AML-193 (cell line): ENCODE results near the gene NTF3.

Experiments used
- DNase-seq, 2 experiments: peaks; one replicate each; lab custom pipeline; 2025; lab: John Stamatoyannopoulos, UW

NTF3 gene

DNA sequence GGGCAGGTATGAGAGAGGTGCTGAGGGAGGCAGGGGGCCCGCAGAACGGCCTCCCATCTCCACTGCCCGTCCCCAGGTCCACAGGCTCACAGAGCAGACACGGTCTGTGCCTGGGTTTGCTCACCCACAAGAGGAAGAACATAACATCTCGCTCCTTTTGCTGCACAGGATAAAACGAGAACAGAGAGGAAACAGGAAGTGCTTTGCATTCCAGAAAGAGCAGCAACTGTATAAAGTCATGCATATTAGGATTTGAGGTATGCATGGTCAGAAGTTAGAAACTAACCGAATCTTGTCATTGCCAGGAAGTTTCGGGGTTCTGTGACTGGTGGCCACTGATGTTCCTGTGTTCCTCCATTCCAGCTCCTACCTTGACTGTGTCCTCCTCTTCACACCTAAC is 25.0 kb downstream of the NTF3 start:
- DNase-seq = peak in 1 of 2 experiments; percentile 3

DNA sequence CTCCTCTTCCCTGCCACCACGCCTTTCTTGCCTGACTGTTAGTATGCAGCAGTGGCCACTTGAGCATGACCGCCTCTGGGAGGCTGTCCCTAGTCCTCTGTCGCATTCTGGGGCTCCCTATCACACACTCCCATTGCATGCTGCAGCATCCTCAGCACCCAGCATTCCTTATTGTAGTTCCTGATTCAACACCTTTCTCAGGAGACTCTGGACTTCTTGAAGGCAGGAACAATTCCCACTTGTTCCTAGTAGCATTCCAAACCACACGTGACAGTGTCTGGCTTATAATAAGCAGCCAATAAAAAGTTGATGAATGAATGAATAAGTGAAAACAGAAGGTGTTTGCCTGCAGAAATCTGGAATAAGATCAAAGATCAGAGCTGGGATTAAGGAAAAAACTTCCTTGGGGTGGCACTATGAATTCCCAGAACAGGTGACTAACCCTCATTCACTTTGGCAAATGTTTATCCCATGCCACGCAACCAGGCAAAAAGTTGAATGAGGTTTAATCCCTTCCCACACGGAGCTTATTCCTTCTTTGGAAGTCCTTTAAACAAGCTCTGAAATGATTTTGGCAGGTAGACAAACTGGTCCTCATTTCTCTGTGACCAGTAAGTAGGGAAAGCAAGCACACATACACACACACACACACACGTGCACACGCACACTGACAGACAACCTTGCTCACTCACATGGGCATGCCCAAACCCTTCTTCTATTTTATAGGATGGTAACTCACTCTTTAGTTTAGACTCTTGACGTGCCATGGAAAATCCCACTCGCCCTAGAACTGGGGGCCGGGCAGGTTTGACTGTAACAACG is 26.5 kb downstream of the NTF3 start:
- no peak for DNase-seq

DNA sequence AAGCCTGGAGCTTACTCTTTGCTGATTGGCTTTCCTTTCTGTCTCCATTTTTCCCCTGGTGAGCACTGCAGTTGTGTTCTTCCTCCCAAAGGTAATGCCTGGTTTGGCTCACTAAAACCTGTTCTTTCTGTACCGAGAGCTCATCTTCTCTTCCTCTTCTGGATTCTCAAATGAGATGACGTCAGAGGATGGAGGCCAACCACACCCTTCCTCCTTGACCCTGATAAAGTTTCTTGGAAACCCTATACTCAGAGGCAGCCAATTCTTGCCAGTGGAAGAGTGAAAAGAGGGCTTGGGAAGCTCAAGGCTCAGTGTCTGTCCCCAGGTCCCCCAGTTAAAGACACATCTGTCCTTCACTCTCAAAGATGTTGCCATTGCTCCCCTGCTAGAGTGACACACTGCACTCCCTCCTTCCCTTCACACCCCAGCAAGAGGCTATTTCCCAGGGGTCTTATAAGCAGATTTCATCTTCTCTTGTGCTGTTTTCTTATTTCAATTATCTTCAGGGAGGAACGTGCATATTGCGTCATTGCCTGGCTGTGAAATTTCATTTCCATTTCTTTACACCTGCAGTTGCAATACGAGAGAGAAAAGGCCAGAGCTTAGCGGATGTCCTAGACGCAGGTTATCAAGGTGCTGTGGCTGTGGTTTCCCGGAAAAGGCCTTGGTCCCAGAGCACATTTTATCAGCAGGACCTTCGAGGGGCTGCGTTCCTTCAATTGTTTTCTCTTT is 27.3 kb downstream of the NTF3 start:
- no peak for DNase-seq

DNA sequence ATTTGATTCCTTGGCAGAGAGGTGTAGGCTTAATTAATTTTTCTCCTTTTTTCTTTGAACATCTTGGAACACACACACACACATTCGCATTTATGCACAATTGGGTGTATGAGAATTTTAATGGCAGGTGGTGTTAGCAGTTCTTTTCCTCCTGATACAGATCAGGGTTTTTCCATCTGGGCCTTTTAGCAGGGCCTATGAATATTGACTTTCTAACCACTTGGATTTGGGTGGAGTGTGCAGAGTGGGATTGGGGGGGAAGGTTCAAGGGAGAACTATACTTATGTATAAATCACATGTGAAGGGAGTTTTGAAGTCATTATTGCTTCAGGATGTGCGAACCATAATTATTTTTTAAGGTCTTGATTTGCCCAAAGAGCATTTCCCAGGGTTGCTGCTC is 28.9 kb downstream of the NTF3 start:
- no peak for DNase-seq

DNA sequence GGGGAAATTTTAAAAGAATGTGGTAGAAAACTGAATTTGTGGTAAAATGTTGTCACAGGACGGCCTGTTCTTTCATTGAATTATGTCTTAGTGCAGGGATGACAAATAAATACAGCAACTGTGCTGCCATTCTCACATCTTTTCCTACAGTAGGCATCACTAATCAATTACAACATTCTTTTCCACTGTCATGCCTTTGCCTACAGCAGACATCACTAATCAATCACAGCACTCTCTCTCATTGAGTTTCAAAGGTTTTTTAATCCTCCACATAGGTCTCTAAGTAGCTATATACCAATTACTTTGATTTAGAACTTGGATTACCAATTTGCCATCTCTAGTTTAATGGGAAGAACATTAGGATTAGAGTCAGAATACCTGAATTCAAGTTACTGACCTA is 30.1 kb downstream of the NTF3 start:
- no peak for DNase-seq

DNA sequence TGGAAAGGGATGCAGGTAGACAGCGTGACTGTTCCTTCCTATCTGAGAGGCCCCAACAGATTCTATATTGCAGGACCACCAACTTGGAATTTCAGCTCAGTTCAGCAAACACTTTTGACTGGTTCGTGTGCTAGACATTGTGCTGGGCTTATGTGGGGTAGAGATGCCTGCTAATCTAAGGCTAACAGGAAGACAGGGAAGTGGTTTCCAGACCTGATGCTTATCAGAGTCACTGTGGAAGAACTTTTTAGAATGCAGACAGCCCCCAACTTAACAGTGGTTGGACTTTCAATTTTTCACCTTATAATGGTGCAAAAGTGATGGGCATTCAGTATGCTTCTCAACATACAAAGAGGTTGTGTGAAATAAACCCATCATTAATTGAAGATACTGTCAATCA is 32.2 kb downstream of the NTF3 start:
- DNase-seq = no peak

DNA sequence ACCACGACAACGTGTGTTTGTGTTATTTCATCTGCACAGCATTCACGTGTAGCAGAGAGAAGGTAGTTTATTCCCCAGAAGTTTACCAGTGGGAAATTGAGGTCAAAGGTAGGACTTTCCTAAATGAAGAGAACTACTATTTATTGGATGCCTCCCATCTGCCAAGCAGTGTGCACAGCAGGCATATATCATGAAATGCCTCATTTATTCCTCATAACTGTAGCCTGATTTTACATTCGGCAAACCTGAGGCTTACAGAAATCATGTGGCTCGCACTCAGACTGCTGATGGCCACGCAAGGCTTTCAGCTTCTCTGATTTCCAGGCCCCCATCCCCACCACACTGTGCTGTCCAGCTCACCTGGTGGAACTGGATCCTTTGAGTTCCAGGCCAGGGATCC is 33.5 kb downstream of the NTF3 start:
- no peak for DNase-seq

DNA sequence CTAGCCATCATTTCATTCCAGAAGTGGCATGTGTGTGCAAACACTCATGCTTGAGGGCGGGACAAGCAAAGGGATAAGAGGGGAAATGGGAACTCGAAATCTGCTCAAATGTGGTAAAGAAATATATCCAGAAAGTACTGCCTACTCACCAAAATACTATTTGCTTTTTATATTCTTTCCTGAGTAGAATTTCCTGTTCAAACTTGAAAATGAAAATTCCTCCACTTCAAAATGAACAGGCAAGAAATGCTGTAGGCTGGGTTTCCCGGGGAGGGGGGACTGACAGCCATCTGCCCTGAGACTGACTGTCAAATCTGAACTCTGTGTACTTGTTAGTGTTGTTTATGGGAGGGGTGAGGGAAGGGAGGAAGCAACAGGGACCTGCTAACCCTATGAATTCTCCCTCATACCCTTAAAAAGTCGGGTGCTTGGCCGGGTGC is 34.6 kb downstream of the NTF3 start:
- DNase-seq = no peak

DNA sequence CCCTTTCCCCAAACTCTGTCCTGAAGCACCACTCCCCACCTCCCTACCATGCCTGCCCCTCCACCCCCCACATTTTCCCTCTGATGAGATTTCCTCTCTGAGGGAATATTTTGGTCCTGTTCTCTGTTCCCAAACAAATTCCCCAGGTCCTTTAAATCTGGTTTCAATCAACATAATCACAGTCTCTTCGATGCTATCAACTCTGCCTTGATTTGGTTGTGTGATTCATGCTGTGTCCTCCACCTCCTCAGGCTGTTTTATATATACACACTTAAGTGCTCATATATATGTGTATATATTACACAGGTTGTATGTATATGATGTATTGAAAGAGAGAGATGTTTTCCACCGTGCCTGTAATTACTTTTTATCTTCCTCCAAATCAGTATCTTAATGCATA is 36.0 kb downstream of the NTF3 start:
- no peak for DNase-seq

DNA sequence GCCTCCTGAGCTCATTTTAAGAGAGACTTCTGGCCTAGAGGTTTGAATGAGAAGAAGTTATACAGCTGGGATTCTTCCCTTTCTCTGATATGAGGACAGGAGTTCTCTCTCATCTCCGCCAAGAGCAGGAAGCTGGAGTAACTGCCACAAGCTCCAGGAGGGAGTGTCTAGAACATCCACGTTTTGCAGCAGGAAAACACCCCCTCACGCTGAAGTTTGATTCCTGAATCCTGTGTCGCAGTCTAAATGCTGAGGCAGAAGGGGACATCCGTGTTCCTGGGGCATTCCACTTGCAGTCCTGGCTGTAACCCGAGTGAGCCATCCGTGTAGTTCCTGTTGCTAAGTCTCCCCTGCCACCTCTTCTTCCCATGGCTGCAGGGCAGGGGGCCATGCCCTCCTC is 38.3 kb downstream of the NTF3 start:
- no peak for DNase-seq

DNA sequence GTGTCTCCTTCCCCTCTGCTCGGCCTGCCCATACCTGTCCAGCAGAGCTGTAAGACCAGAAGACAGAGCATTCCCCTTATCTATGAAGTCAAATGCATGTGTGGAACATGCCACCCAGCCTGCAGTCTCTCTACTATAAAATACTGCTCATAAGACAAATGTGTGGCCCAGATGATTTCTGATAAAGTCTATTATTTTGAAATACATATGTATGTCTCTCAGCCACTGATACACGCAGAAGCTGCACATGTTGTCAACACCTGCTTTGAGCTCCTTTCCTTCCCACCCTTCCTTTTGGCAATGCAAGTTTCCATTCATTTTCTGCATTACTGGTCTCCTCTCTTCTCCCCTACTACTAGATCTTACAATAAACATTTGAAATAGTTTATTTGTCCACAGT is 38.8 kb downstream of the NTF3 start:
- no peak for DNase-seq

DNA sequence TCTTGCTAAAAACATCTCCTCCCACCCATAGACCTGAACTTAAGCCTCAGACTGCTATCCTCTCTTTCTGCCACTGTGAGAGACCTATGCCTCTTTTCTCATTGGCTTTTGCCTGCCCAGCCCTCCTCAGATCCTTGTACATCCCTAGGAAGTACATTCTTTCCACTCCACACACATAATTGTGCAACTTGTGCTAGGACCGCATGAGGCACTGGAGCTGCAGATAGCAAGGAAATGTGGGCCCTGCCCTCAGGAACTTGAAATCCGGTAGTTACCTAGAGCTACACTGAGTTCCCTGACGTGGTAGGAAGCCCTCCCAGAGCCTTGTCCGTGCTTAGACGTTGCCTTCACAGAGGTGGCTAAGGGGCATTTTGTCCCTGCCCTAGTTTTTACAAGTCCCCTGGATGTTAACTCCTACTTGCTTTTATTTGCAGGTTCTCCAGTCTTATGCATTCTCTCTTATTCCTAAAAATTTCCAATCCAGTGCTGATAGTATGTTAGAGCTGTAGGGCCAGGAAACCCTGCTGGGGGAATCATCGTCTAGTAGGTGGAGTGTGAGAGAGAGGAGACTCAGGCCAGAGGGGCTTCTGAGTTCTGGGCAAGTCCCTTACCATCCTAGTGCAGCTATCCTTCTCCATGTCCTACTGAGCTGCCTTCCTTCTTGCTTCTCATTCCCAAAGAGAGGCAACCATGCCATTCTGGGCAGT is 41.3 kb downstream of the NTF3 start:
- DNase-seq = no peak

DNA sequence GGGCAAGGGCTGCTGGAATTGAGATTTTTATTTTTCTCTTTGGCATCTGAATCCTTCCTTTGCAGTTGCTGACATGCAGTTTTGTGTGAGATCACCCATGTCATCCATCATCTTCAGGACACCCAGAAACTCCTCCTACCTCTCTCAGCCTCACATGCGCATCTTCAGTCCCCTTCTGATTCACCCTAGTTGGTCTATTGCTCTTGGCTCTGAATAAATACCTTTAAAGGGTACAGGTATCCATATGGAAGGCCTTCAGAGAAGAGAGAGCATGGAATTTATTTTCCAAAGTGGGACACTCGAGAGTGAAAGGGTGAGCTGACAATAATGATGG is 41.8 kb downstream of the NTF3 start:
- DNase-seq = no peak

DNA sequence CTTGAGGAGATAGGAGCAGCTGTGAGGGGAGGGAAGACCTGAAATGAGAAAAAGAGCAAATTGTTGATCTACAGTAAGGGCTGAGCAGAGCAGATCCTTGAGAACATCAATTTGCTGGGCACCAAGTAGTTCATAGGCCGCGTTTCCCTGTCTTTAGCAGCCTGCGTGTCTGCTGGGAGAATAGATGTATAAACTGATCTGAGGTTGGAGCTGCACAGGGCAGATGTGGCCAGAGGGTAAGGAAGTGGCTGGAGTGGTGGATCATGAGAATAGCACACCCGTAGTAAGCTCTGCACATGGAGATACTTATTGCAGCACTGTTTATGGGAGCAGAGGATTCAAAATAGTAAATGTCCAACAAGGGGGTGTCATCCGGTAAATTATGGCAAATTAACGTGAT is 44.4 kb downstream of the NTF3 start:
- no peak for DNase-seq

DNA sequence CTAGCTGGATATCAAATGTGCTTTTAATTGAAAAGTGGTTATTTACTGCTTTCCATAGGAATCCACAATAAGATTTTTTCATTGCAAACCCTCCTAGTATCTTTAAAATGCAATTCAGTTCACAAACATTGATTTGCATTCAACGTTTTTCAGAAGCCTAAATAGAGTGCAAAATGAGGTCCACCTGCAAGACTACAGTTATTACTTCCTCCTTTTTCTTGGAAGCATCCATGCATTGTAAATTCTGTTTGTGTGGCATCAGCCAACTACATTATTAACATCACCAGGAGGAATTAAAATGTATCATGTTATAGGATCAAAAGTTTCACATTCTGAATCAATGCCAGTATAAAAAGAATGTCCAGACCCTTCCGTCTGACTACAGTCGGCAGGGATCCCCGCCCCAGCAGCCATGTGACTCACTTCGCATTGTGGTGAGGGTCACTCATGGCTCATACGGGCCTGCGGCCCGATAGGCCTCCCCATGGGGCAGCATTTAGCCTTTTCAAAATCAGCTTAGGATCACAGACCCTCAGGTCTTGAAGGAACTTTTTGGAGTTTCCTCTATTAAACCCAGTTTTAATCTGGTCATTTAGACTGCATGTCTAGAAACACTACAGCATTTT is 46.3 kb downstream of the NTF3 start:
- no peak for DNase-seq

DNA sequence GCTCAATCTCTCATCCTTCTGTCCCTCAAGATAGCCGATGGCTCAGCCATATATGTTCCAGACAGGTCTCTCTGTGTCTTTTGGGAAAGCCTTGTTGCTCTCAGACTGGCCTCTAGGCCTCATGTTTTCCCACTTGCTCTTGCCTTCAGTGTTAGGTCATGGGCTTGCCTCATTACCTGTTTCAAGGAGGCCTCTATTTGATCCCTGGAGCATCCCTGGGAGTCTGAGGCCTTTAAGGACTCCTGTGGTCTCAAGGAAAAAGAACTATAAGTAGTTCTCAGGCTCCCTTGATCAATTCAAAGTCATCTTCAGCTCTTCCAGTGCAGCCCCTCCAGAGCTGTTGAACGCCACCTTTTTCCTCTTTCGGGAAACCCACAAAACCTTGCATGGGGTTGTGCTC is 47.9 kb downstream of the NTF3 start:
- DNase-seq = no peak

DNA sequence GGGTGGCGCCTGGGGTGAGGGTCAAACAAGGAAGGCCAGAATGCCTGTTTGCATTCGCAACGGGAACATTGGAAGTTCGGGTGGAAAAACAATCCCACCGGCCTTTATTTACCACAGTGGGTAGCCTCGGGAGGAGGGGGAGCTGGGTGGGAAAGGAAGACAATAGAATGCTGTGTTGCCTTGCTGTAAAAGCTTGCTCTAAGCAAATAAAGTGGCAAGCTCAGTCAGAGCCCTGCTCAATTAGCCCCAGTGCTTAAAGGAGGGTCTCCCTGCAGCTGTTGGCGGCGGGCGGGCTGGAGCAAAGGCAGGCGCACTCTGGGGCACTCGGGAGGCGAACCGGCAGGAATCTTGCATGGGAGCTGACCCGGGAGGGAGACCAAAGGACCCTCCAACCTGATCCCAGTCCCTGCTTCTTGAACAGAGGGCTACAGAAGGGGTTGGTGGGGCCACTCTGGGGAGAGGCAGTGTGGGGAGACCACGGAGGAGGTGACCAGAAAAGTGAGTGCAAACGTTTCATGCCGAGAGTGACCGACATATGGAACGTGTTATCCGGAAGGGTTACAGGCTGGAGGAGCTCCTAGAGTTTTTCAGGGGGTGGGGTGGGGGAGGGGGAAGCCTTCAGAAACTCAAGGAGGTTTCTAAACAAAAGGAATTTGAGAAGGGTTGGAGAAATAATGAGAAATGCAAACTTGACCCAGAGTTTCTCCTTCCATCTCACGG is 48.5 kb downstream of the NTF3 start:
- DNase-seq = no peak

DNA sequence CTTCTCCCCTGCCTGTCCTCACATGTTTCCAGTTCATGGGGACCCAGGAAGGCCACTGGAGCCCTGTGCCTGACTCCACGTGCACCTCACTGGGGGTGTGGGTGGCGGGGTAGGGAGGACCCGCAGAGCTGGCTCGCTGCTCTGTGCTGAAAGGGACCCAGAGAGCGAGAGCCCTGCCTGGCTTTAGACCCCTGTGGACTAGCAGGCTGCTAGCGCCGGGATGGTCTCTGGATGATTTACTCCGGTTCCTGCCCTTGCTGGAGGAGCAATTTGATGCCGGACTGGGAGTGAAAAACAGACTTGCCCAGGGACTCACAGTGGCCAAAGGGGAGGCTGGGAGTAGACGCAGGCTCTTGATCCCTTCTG is 49.0 kb downstream of the NTF3 start:
- DNase-seq = no peak

DNA sequence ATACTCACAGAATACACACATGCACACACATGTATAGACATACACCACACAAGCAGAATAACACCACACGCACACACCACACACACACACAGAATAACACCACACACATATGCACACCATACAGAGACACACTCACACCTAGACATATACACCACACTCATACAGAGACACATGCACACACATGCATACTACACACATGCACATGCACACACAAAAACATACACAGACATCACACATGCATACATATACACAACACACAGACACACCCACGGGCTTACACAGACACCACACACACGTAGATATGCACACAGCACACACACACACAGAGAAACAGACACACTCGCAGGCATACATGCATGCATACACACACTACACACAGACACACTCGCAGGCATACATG is 49.7 kb downstream of the NTF3 start:
- no peak for DNase-seq

DNA sequence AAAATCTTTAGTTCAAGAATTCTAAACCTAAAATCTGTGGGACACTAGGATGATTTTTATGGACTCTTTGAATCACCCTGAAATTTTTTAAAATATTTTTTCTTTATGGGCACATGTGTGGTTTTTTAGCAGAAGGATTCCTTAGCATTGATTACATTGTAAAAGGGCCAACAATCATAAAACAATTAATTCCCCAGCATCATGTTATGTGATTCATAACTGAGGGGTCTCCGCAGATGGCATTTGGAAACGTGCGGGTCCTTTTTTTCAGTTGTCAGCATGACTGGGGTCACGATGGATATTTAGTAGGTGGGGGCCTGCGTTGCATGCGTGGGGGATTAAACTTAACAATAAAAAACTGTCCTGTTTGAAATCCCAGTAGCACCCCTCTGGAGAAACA is 52.5 kb downstream of the NTF3 start:
- DNase-seq = no peak

DNA sequence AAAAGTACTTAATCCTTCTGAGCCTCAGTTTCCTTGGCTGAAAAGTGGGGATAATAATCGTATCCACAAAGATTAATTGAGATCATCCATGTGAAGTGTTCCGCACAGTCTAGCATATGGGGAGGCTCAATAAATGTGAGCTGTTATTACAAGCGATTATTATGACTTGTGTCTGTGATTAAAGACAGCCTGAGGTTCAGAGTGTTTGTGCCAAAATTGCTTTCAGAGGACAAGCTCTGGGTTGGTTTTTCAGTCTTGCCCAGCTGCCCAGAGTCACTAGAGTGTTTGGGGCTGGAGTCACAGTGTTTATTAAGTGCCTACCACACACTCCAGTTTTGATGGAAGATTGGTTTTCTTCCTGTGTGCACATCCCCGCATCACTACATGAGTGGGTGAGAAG is 53.5 kb downstream of the NTF3 start:
- DNase-seq = no peak

DNA sequence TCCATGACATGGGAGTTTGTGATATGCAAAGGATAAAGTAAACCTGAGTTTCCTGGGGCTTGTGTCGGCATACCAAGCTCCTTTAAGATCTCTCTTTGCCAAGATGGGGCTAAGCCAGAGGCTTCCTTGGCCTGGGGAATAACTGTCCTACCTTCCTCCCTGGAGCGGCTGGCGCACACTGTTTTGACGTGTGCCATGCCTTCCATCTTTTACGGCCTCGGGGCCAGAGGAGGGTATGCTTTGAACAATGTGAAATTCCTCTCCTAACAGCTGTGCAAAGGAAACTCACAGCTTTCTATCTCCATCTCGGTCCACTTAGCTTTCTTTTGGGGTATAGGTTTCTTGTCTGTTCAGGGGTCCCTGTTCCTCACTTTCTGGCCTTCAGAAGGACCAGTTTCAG is 55.2 kb downstream of the NTF3 start:
- DNase-seq = no peak
